HCT116 (cell line): ENCODE results near the gene ZNF892. TPM values are rescaled to one million over a fixed set of nuclear protein-coding genes. Genes with fewer than 3 reads are reported as not detected.
A peak's percentile ranks its signal among the peaks of the same experiment; 100 is the strongest.

Source experiments
- ATAC-seq: fragments of 200-7000 bp; cut with Tn5 transposase; 2 replicates; pipeline ENCODE4 v1.9.1; 2020; ENCODE audit warnings: mild to moderate bottlenecking, moderate library complexity
- BruUV-seq: library from RNA; stranded (reverse); fragments of 400-500 nt; replicated peaks from 2 replicates; lab custom pipeline; 2021; lab: Mats Ljungman, UMichigan
- CTCF ChIA-PET: fragments of 300-600 bp; sonication (Branson Sonifier 250); formaldehyde crosslinking; loops from one replicate; lab custom pipeline; 2021; ENCODE audit warnings: antibody characterized with exemption; lab: Charles Lee
- POLR2A ChIA-PET: fragments of 300-600, 350-600 bp; sonication (Branson Sonifier 250); formaldehyde crosslinking; loops from one replicate; lab custom pipeline; 2021; ENCODE audit warnings: antibody characterized with exemption; lab: Charles Lee
- RAD21 ChIA-PET, 2 experiments: fragments of 300-600 bp; sonication (Branson Sonifier 250); formaldehyde crosslinking; loops; one replicate each; lab custom pipeline; 2023; ENCODE audit warnings: low total read pairs in 2 of 2; ENCODE audit not compliant: uncharacterized antibody in 2 of 2, unreplicated experiment in 2 of 2, low non-redundant PET in 1 of 2; lab: Charles Lee
- DNase-seq: peaks from one replicate; pipeline ENCODE4 v3.0.0-alpha.2; 2010; ENCODE audit warnings: low read depth, low spot score
- H2AFZ ChIP-seq: fragments of 200-600 bp; shearing (Covaris generic), sonication (generic); 2 replicates; pipeline ENCODE4 v1.6.1; 2017; ENCODE audit warnings: low read depth, mixed run types, mixed read lengths, antibody characterized with exemption, low read length; ENCODE audit not compliant: poor library complexity, severe bottlenecking
- H3K27ac ChIP-seq: 2 replicates; pipeline ENCODE4 v1.5.1; 2012; ENCODE audit warnings: low read depth, low read length
- H3K27me3 ChIP-seq: fragments of 200-600 bp; sonication (generic); 2 replicates; pipeline ENCODE4 v1.6.1; 2016; ENCODE audit warnings: mixed run types, low read length, mixed read lengths; ENCODE audit not compliant: insufficient read depth
- H3K36me3 ChIP-seq, 2 experiments: fragments of 200-500 bp in 1 of 2; fragments of 200-600 bp in 1 of 2; sonication (Bioruptor generic) in 1 of 2; sonication (generic) in 1 of 2; 2 replicates each; pipeline versions ENCODE4 v1.5.1 to v1.6.1; 2014 to 2016; ENCODE audit warnings: low read length in 2 of 2, inconsistent platforms in 1 of 2, mixed read lengths in 1 of 2, mixed run types in 1 of 2; ENCODE audit not compliant: insufficient read depth in 2 of 2, control insufficient read depth in 1 of 2
- H3K4me1 ChIP-seq, 2 experiments: fragments of 200-600 bp in 1 of 2; sonication (generic) in 1 of 2; 2 replicates each; pipeline versions ENCODE4 v1.5.1 to v1.6.1; 2012 to 2017; ENCODE audit warnings: low read length in 2 of 2, inconsistent platforms in 1 of 2, mild to moderate bottlenecking in 1 of 2, mixed read lengths in 1 of 2, mixed run types in 1 of 2, moderate library complexity in 1 of 2; ENCODE audit not compliant: insufficient read depth in 2 of 2, control insufficient read depth in 1 of 2
- H3K4me2 ChIP-seq: fragments of 200-600 bp; sonication (generic); 2 replicates; pipeline ENCODE4 v1.6.1; 2017; ENCODE audit warnings: mixed run types, low read length, mixed read lengths
- H3K4me3 ChIP-seq, 2 experiments: fragments of 200-600 bp in 1 of 2; sonication (generic) in 1 of 2; replicated peaks in 1 of 2; 2 replicates each; pipeline ENCODE4 v1.5.1; 2011 to 2016; ENCODE audit warnings: low read length in 2 of 2, control low read depth in 1 of 2, low read depth in 1 of 2, mild to moderate bottlenecking in 1 of 2, mixed read lengths in 1 of 2, mixed run types in 1 of 2
- H3K79me2 ChIP-seq: fragments of 200-600 bp; sonication (generic); 2 replicates; pipeline ENCODE4 v1.6.1; 2017; ENCODE audit warnings: mild to moderate bottlenecking, mixed run types, low read length, moderate library complexity, mixed read lengths; ENCODE audit not compliant: insufficient read depth
- H3K9ac ChIP-seq: fragments of 200-600 bp; sonication (generic); 2 replicates; pipeline ENCODE4 v1.6.1; 2016; ENCODE audit warnings: low read length, mixed read lengths
- H3K9me2 ChIP-seq: fragments of 200-600 bp; sonication (generic), shearing (Covaris generic); 2 replicates; pipeline ENCODE4 v1.6.1; 2017; ENCODE audit warnings: mixed run types, mild to moderate bottlenecking, moderate library complexity; ENCODE audit not compliant: insufficient read depth
- H3K9me3 ChIP-seq, 2 experiments: fragments of 200-500 bp in 1 of 2; fragments of 200-600 bp in 1 of 2; sonication (Bioruptor generic) in 1 of 2; sonication (generic) in 1 of 2; 2 replicates each; pipeline ENCODE4 v1.6.1; 2014 to 2017; ENCODE audit warnings: low read length in 2 of 2, mixed read lengths in 2 of 2, inconsistent platforms in 1 of 2, low read depth in 1 of 2, mild to moderate bottlenecking in 1 of 2, mixed run types in 1 of 2, moderate library complexity in 1 of 2; ENCODE audit not compliant: control insufficient read depth in 1 of 2, insufficient read depth in 1 of 2
- H4K20me1 ChIP-seq: fragments of 200-600 bp; sonication (generic), shearing (Covaris generic); 2 replicates; pipeline ENCODE4 v1.6.1; 2017; ENCODE audit warnings: mixed run types, mild to moderate bottlenecking, moderate library complexity; ENCODE audit not compliant: insufficient read depth
- ATF3 ChIP-seq: IDR thresholded peaks from 2 replicates; pipeline ENCODE4 v1.6.1; 2012
- CBX3 ChIP-seq: IDR thresholded peaks from 2 replicates; pipeline ENCODE4 v1.6.1; 2012; ENCODE audit warnings: low read depth
- CEBPB ChIP-seq: IDR thresholded peaks from 2 replicates; pipeline ENCODE4 v1.6.1; 2012; ENCODE audit warnings: low read depth
- CTCF ChIP-seq, 3 experiments: fragments of 200-600 bp in 1 of 3; sonication (generic) in 1 of 3; IDR thresholded peaks in 2 of 3; conservative IDR thresholded peaks in 1 of 3; 2 replicates each; pipeline ENCODE4 v1.5.1; 2012 to 2017; ENCODE audit warnings: low read depth in 2 of 3, low read length in 2 of 3, antibody characterized with exemption in 1 of 3, borderline replicate concordance in 1 of 3, control low read depth in 1 of 3, mild to moderate bottlenecking in 1 of 3, mixed read lengths in 1 of 3, mixed run types in 1 of 3, moderate library complexity in 1 of 3; ENCODE audit not compliant: insufficient read depth in 1 of 3
- EGR1 ChIP-seq: IDR thresholded peaks from 2 replicates; pipeline ENCODE4 v1.6.1; 2012; ENCODE audit warnings: low read depth
- ELF1 ChIP-seq: IDR thresholded peaks from 2 replicates; pipeline ENCODE4 v1.6.1; 2012; ENCODE audit warnings: low read depth, borderline replicate concordance
- EZH2 ChIP-seq: fragments of 200-600 bp; sonication (generic); IDR thresholded peaks from 2 replicates; pipeline ENCODE4 v1.6.1; 2017; ENCODE audit warnings: antibody characterized with exemption, mixed run types
- EZH2phosphoT487 ChIP-seq: fragments of 200-600 bp; IDR thresholded peaks from 2 replicates; pipeline ENCODE4 v1.6.1; 2018; ENCODE audit warnings: antibody characterized with exemption, borderline replicate concordance
- FOSL1 ChIP-seq: IDR thresholded peaks from 2 replicates; pipeline ENCODE4 v1.6.1; 2012; ENCODE audit warnings: low read depth
- JUND ChIP-seq: IDR thresholded peaks from 2 replicates; pipeline ENCODE4 v1.6.1; 2012
- POLR2A ChIP-seq: IDR thresholded peaks from 2 replicates; pipeline ENCODE4 v1.7.0; 2011; ENCODE audit warnings: borderline replicate concordance; ENCODE audit not compliant: insufficient read depth, insufficient read length; ENCODE audit errors: extremely low read depth
- POLR2AphosphoS5 ChIP-seq: IDR thresholded peaks from 2 replicates; pipeline ENCODE4 v1.6.1; 2011; ENCODE audit warnings: mild to moderate bottlenecking, low read depth, low read length, moderate library complexity
- RAD21 ChIP-seq: IDR thresholded peaks from 2 replicates; pipeline ENCODE4 v1.6.1; 2012; ENCODE audit warnings: low read depth, mild to moderate bottlenecking
- REST ChIP-seq: IDR thresholded peaks from 2 replicates; pipeline ENCODE4 v1.6.1; 2012; ENCODE audit warnings: low read depth
- SIN3A ChIP-seq: IDR thresholded peaks from 2 replicates; pipeline ENCODE4 v1.6.1; 2012; ENCODE audit warnings: low read depth
- SP1 ChIP-seq: IDR thresholded peaks from 2 replicates; pipeline ENCODE4 v1.6.1; 2012; ENCODE audit warnings: low read depth
- SRF ChIP-seq: IDR thresholded peaks from 2 replicates; pipeline ENCODE4 v1.6.1; 2012; ENCODE audit warnings: low read depth
- YY1 ChIP-seq: IDR thresholded peaks from 2 replicates; pipeline ENCODE4 v1.6.1; 2011; ENCODE audit warnings: low read length, low read depth, moderate library complexity, mild to moderate bottlenecking; ENCODE audit not compliant: insufficient replicate concordance; ENCODE audit errors: extremely low read depth
- ZNF274 ChIP-seq: fragments of 200-500 bp; sonication (Bioruptor generic); IDR thresholded peaks from 2 replicates; pipeline ENCODE4 v1.6.1; 2014; ENCODE audit warnings: mild to moderate bottlenecking, low read depth, low read length, inconsistent platforms
- intact Hi-C: fragments of 100-400 bp; cut with micrococcal nuclease; formaldehyde crosslinking; loops from 2 replicates; pipeline ENCODE4 v1.10.0; 2022
- total RNA-seq: library from RNA; stranded (reverse); gene quantifications from one replicate; pipeline ENCODE4 v1.2.1, GENCODE V29; 2021; ENCODE audit not compliant: unreplicated experiment
- TF ChIP-seq, protein P1 (sequence below): IDR thresholded peaks from 2 replicates; pipeline ENCODE4 v1.6.1; 2011; ENCODE audit warnings: mild to moderate bottlenecking, low read length, moderate library complexity; ENCODE audit not compliant: insufficient replicate concordance; ENCODE audit errors: extremely low read depth

ZNF892 gene
- total RNA-seq, 1 experiment from 2014 or later = 0.27 TPM

- peaks cover 9 to 17% of the 10 kb centered on the region in 2 experiments for H3K4me1 ChIP-seq
- H3K27me3 ChIP-seq = no peaks in the 10 kb centered on the region
- no peaks in the 10 kb centered on the region for H3K9me3 ChIP-seq
- no peaks in the 10 kb centered on the region for H4K20me1 ChIP-seq
- intact Hi-C loops = loop anchor here (1.0 kb wide), 1 partner anchor 44 kb away; the partner anchor contains the start of gene MRPS5
- peak within 1 kb of the TSS; percentile 65 for H3K27ac ChIP-seq
- H3K36me3 ChIP-seq = no peaks in the 10 kb centered on the region
- H3K9me2 ChIP-seq = no peaks in the 10 kb centered on the region
- H2AFZ ChIP-seq = no peak within 1 kb of the TSS
- BruUV-seq = no TSS peak
- DNase-seq (peak; percentile 96), ATAC-seq (peak; percentile 97)
- CTCF ChIA-PET = interaction anchor here (0.7 kb wide), 1 partner anchor 43 kb away, joined by 3 read pairs; the partner anchor contains the start of gene MRPS5
- peaks cover 20% of the 10 kb centered on the region for H3K79me2 ChIP-seq
- RAD21 ChIA-PET = interaction anchor here in 1 of 2 experiments (0.9 kb wide), 1 partner anchor 44 kb away, joined by 4 read pairs; the partner anchor contains the start of gene MRPS5
- H3K4me3 ChIP-seq = peak within 1 kb of the TSS; percentile 96 to 99
- H3K9ac ChIP-seq = peak within 1 kb of the TSS; percentile 81
- H3K4me2 ChIP-seq = peak within 1 kb of the TSS; percentile 96
- POLR2A ChIA-PET = no interaction called here
- TF ChIP-seq ATF3 = no peak
- TF ChIP-seq, protein P1, sequence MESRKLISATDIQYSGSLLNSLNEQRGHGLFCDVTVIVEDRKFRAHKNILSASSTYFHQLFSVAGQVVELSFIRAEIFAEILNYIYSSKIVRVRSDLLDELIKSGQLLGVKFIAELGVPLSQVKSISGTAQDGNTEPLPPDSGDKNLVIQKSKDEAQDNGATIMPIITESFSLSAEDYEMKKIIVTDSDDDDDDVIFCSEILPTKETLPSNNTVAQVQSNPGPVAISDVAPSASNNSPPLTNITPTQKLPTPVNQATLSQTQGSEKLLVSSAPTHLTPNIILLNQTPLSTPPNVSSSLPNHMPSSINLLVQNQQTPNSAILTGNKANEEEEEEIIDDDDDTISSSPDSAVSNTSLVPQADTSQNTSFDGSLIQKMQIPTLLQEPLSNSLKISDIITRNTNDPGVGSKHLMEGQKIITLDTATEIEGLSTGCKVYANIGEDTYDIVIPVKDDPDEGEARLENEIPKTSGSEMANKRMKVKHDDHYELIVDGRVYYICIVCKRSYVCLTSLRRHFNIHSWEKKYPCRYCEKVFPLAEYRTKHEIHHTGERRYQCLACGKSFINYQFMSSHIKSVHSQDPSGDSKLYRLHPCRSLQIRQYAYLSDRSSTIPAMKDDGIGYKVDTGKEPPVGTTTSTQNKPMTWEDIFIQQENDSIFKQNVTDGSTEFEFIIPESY = peak; percentile 45
- TF ChIP-seq FOSL1 = no peak
- no peak for TF ChIP-seq REST
- no peak for TF ChIP-seq EZH2phosphoT487
- no peak for TF ChIP-seq CEBPB
- TF ChIP-seq EGR1 = no peak
- TF ChIP-seq POLR2AphosphoS5 = peak; percentile 91
- TF ChIP-seq SP1 = no peak
- TF ChIP-seq ZNF274 = no peak
- TF ChIP-seq SRF = peak; percentile 92
- no peak for TF ChIP-seq RAD21
- TF ChIP-seq SIN3A = peak; percentile 97
- TF ChIP-seq ELF1 = no peak; the same call in 1 of the 2 replicates
- peak; percentile 81 for TF ChIP-seq POLR2A
- TF ChIP-seq YY1 = peak; percentile 95
- TF ChIP-seq JUND = no peak
- TF ChIP-seq EZH2 = no peak
- no peak for TF ChIP-seq CTCF (IDR thresholded peaks at IDR 0.05 in 2 of 3, conservative IDR thresholded peaks at IDR 0.05 in 1 of 3; ENCODE audit: borderline replicate concordance in 1 of 3, insufficient read depth in 1 of 3, low read depth in 2 of 3, low read length in 2 of 3)
- TF ChIP-seq CBX3 = peak; percentile 16; the same call in 1 of the 2 replicates
Observed at GRCh38 chr2:95165371-95166064, 41.8 kb upstream of the ZNF892 start, which contains the start of gene ZNF2. Gene ZNF2, plus strand, starts transcription at chr2:95165809. Its CDS starts 10,418 bp downstream, at chr2:95176227.
